Measurements from ENCODE around the gene DNM2.
"Not testable (repeated sequence)": the region's sequence is repeated elsewhere in the genome, so short reads cannot be mapped to it uniquely, and the experiment has no call there.

Gene DNM2

GRCh38 chr19:10832939-10833296 lies 115.0 kb downstream of the DNM2 start:
- Histone ChIP-seq H3K27me3 (no peaks in the 10 kb centered on the region), H3K9me3 (no peaks in the 10 kb centered on the region), H3K27ac (no peak overlapping the region), H3K4me1 (peaks cover 0 to 21% (median 9%) of the 10 kb centered on the region in 4 donors), H3K36me3 (peaks cover 9 to 64% (median 39%) of the 10 kb centered on the region in 3 donors), H3K4me3 (no peak overlapping the region)
- DNase-seq = no peak
- intact Hi-C loops (cut with DNase I; ENCODE audit: low total_unique reads) = no loop called here
- no peak for TF ChIP-seq CTCF (IDR thresholded peaks at IDR 0.05)

- H3K9me3 ChIP-seq = no peaks in the 10 kb centered on the region
- H3K27ac ChIP-seq = peak overlapping the region; percentile 95 to 99
- peak overlapping the region; percentile 69 to 74 for H3K4me3 ChIP-seq
- peaks cover 0 to 21% (median 9%) of the 10 kb centered on the region in 4 donors for H3K4me1 ChIP-seq
- intact Hi-C loops (cut with DNase I; ENCODE audit: low total_unique reads) = no loop called here
- no peaks in the 10 kb centered on the region for H3K27me3 ChIP-seq
- H3K36me3 ChIP-seq = peaks cover 0 to 41% (median 25%) of the 10 kb centered on the region in 3 donors
- DNase-seq = peak in 1 of 2 donors; percentile 100
- no peak for TF ChIP-seq CTCF (IDR thresholded peaks at IDR 0.05)
Measured at GRCh38 chr19:10835089-10835753, 117.3 kb downstream of the DNM2 start.

GRCh38 chr19:10835754-10836478 lies 118.0 kb downstream of the DNM2 start, which contains the start of gene TMED1:
TSS of gene TMED1 (minus strand) at chr19:10836212. CDS start at chr19:10836191, 21 bp downstream.
- no peaks in the 10 kb centered on the region for H3K27me3 ChIP-seq
- TF ChIP-seq CTCF (IDR thresholded peaks at IDR 0.05) = peak; percentile 17 to 63
- H3K36me3 ChIP-seq = peaks cover 0 to 34% (median 18%) of the 10 kb centered on the region in 3 donors
- peaks cover 0 to 21% (median 9%) of the 10 kb centered on the region in 4 donors for H3K4me1 ChIP-seq
- peak within 1 kb of the TSS; percentile 69 to 74 for H3K4me3 ChIP-seq
- peak; percentile 96 to 100 for DNase-seq
- intact Hi-C loops (cut with DNase I; ENCODE audit: low total_unique reads) = loop anchor here (2.0 kb wide), 1 partner anchor 25 kb away; no protein-coding TSS in a partner anchor
- no peaks in the 10 kb centered on the region for H3K9me3 ChIP-seq
- H3K27ac ChIP-seq = peak within 1 kb of the TSS; percentile 95 to 99

- peak; percentile 71 to 92 for DNase-seq
- no peaks in the 10 kb centered on the region for H3K27me3 ChIP-seq
- H3K27ac ChIP-seq = peak overlapping the region; percentile 95 to 99
- TF ChIP-seq CTCF (IDR thresholded peaks at IDR 0.05) = no peak
- H3K36me3 ChIP-seq = peaks cover 0 to 27% (median 13%) of the 10 kb centered on the region in 3 donors
- intact Hi-C loops (cut with DNase I; ENCODE audit: low total_unique reads) = loop anchor here (2.0 kb wide), 1 partner anchor 24 kb away; no protein-coding TSS in a partner anchor
- peak overlapping the region; percentile 69 to 74 for H3K4me3 ChIP-seq
- peaks cover 0 to 21% (median 9%) of the 10 kb centered on the region in 4 donors for H3K4me1 ChIP-seq
- no peaks in the 10 kb centered on the region for H3K9me3 ChIP-seq
Measured at GRCh38 chr19:10836479-10837330, 118.8 kb downstream of the DNM2 start.

GRCh38 chr19:10837649-10838048 lies 119.8 kb downstream of the DNM2 start:
- H3K27ac ChIP-seq, H3K4me3 ChIP-seq, H3K27me3 ChIP-seq, H3K9me3 ChIP-seq, DNase-seq: not testable (repeated sequence)
- peaks cover 0 to 17% (median 5%) of the 10 kb centered on the region in 3 donors for H3K36me3 ChIP-seq
- peaks cover 0 to 21% (median 9%) of the 10 kb centered on the region in 4 donors for H3K4me1 ChIP-seq
- intact Hi-C loops (cut with DNase I; ENCODE audit: low total_unique reads) = loop anchor here (2.0 kb wide), 1 partner anchor 23 kb away; no protein-coding TSS in a partner anchor

Measured in tibial artery (tissue), 4 donors.